SK-N-SH (cell line): ENCODE measurements around the gene RAB24. TPM values are rescaled to one million over a fixed set of nuclear protein-coding genes. Genes with fewer than 3 reads are reported as not detected.

Experiments
- CTCF ChIA-PET: fragments of 300-600, 350-600 bp; formaldehyde crosslinking; extraction: SDS; loops from one replicate; lab custom pipeline; 2021; lab: Yijun Ruan, JAX
- POLR2A ChIA-PET: fragments of 350-600 bp; sonication (Branson Sonifier 250); formaldehyde crosslinking; extraction: SDS; loops from one replicate; lab custom pipeline; 2020; ENCODE audit warnings: antibody characterized with exemption, inconsistent platforms; lab: Yijun Ruan, JAX
- DNase-seq: peaks from one replicate; pipeline ENCODE4 v3.0.0; 2012
- H2AFZ ChIP-seq: fragments of 200-600 bp; sonication (generic); 2 replicates; pipeline ENCODE4 v1.8.1; 2016; ENCODE audit warnings: antibody characterized with exemption, mild to moderate bottlenecking, low read depth
- H3F3A ChIP-seq: fragments of 200-600 bp; sonication (generic); replicated peaks from 2 replicates; pipeline ENCODE3; 2016; ENCODE audit warnings: antibody characterized with exemption, mild to moderate bottlenecking; ENCODE audit not compliant: insufficient read depth
- H3K27ac ChIP-seq, 2 experiments: fragments of 200-500 bp in 1 of 2; fragments of 200-600 bp in 1 of 2; sonication (Bioruptor generic) in 1 of 2; sonication (generic), shearing (Covaris generic) in 1 of 2; 2 replicates each; pipeline versions ENCODE4 v1.5.1 to v1.6.1; 2014 to 2016; ENCODE audit warnings: low read depth in 2 of 2, inconsistent platforms in 1 of 2, low read length in 1 of 2, mild to moderate bottlenecking in 1 of 2, mixed read lengths in 1 of 2
- H3K27me3 ChIP-seq: fragments of 200-600 bp; sonication (generic), shearing (Covaris generic); 2 replicates; pipeline ENCODE4 v1.6.1; 2016; ENCODE audit warnings: mixed run types; ENCODE audit not compliant: insufficient read depth
- H3K36me3 ChIP-seq, 2 experiments: fragments of 200-500 bp in 1 of 2; fragments of 200-600 bp in 1 of 2; sonication (Bioruptor generic) in 1 of 2; sonication (generic) in 1 of 2; replicated peaks in 1 of 2; 2 replicates each; pipeline versions ENCODE3 to v1.5.1; 2014 to 2016; ENCODE audit warnings: low read length in 1 of 2, mild to moderate bottlenecking in 1 of 2; ENCODE audit not compliant: insufficient read depth in 2 of 2, control insufficient read depth in 1 of 2
- H3K4me1 ChIP-seq, 2 experiments: fragments of 200-500 bp in 1 of 2; fragments of 200-600 bp in 1 of 2; sonication (Bioruptor generic) in 1 of 2; sonication (generic), shearing (Covaris generic) in 1 of 2; 2 replicates each; pipeline versions ENCODE4 v1.5.1 to v1.6.1; 2014 to 2016; ENCODE audit warnings: low read depth in 1 of 2, low read length in 1 of 2, mixed run types in 1 of 2; ENCODE audit not compliant: insufficient read depth in 2 of 2, control insufficient read depth in 1 of 2
- H3K4me2 ChIP-seq: fragments of 200-600 bp; sonication (generic), shearing (Covaris generic); 2 replicates; pipeline ENCODE4 v1.6.1; 2017; ENCODE audit warnings: mixed run types
- H3K4me3 ChIP-seq, 2 experiments: fragments of 200-500 bp in 1 of 2; fragments of 200-600 bp in 1 of 2; sonication (Bioruptor generic) in 1 of 2; sonication (generic), shearing (Covaris generic) in 1 of 2; 2 replicates each; pipeline versions ENCODE4 v1.5.1 to v1.8.1; 2014 to 2016; ENCODE audit warnings: low read depth in 2 of 2, inconsistent platforms in 1 of 2, low read length in 1 of 2, mild to moderate bottlenecking in 1 of 2, mixed read lengths in 1 of 2, moderate library complexity in 1 of 2
- H3K79me2 ChIP-seq: fragments of 200-600 bp; sonication (generic); 2 replicates; pipeline ENCODE4 v1.8.1; 2017; ENCODE audit warnings: mild to moderate bottlenecking; ENCODE audit not compliant: insufficient read depth
- H3K9ac ChIP-seq: fragments of 200-600 bp; sonication (generic); 2 replicates; pipeline ENCODE4 v1.6.1; 2017; ENCODE audit warnings: mixed run types
- H3K9me2 ChIP-seq: fragments of 200-600 bp; sonication (generic); 2 replicates; pipeline ENCODE4 v1.6.1; 2017; ENCODE audit warnings: mixed run types
- H3K9me3 ChIP-seq: fragments of 200-600 bp; sonication (generic); 2 replicates; pipeline ENCODE4 v1.6.1; 2017; ENCODE audit warnings: mixed run types, mild to moderate bottlenecking, moderate library complexity
- H4K20me1 ChIP-seq: fragments of 200-600 bp; sonication (generic); 2 replicates; pipeline ENCODE4 v1.6.1; 2017; ENCODE audit warnings: mild to moderate bottlenecking, mixed run types; ENCODE audit not compliant: insufficient read depth
- CTCF ChIP-seq: fragments of 200-600 bp; sonication (generic); IDR thresholded peaks from 2 replicates; pipeline ENCODE4 v1.6.1; 2017; ENCODE audit warnings: antibody characterized with exemption, mild to moderate bottlenecking, moderate library complexity
- FOSL2 ChIP-seq: IDR thresholded peaks from 2 replicates; pipeline ENCODE4 v1.4.0; 2012; ENCODE audit warnings: low read depth, mild to moderate bottlenecking, moderate library complexity, borderline replicate concordance
- GABPA ChIP-seq: IDR thresholded peaks from 2 replicates; pipeline ENCODE4 v1.4.0; 2012; ENCODE audit warnings: low read depth, mild to moderate bottlenecking
- MAX ChIP-seq: IDR thresholded peaks from 2 replicates; pipeline ENCODE4 v1.4.0; 2012; ENCODE audit warnings: low read depth
- MEF2A ChIP-seq: IDR thresholded peaks from 2 replicates; pipeline ENCODE4 v1.4.0; 2012; ENCODE audit warnings: low read depth, borderline replicate concordance
- PBX3 ChIP-seq: IDR thresholded peaks from 2 replicates; pipeline ENCODE4; 2012
- RAD21 ChIP-seq: IDR thresholded peaks from 2 replicates; pipeline ENCODE4 v1.6.1; 2012; ENCODE audit warnings: mild to moderate bottlenecking, low read length
- REST ChIP-seq: IDR thresholded peaks from 2 replicates; pipeline ENCODE4 v1.6.1; 2012; ENCODE audit warnings: mild to moderate bottlenecking, low read depth, low read length, moderate library complexity
- SMC3 ChIP-seq: IDR thresholded peaks from 2 replicates; pipeline ENCODE4 v1.6.1; 2012; ENCODE audit warnings: low read depth, low read length, improper control_type of control experiment
- TAF1 ChIP-seq: IDR thresholded peaks from 2 replicates; pipeline ENCODE4 v1.6.1; 2012; ENCODE audit warnings: low read depth, mild to moderate bottlenecking, low read length, moderate library complexity, borderline replicate concordance
- TCF12 ChIP-seq: IDR thresholded peaks from 2 replicates; pipeline ENCODE4 v1.4.0; 2012
- TEAD4 ChIP-seq: IDR thresholded peaks from 2 replicates; pipeline ENCODE4 v1.4.0; 2012; ENCODE audit warnings: mild to moderate bottlenecking, borderline replicate concordance; ENCODE audit not compliant: insufficient read depth
- USF1 ChIP-seq: IDR thresholded peaks from 2 replicates; pipeline ENCODE4 v1.4.0; 2012; ENCODE audit warnings: low read depth, borderline replicate concordance
- YY1 ChIP-seq: IDR thresholded peaks from 2 replicates; pipeline ENCODE4 v1.4.0; 2012; ENCODE audit warnings: low read depth, mild to moderate bottlenecking
- ZBTB33 ChIP-seq: IDR thresholded peaks from 2 replicates; pipeline ENCODE4 v1.4.0; 2012; ENCODE audit warnings: low read depth, borderline replicate concordance
- WGBS: methylation state at CpG from one replicate; pipeline ENCODE4 v1.1.6; 2017; ENCODE audit warnings: low lambda C conversion rate; 5-methylcytosine and 5-hydroxymethylcytosine counted together
- polyA plus RNA-seq, 3 experiments: library from polyadenylated mRNA; depleted of rRNA; stranded (reverse); fragments of >200 nt; gene quantifications; 2 replicates each; pipeline ENCODE4 v1.2.3, GENCODE V29; 2012

RAB24 gene
- polyA plus RNA-seq, 1 of the 3 experiments (the other 2 are of a cell fraction): 101 TPM

- WGBS: 90% methylated on average over 9 of the region's 15 CpGs
- no peak overlapping the region for H3K9ac ChIP-seq
- no peak overlapping the region for H2AFZ ChIP-seq
- H3K4me2 ChIP-seq: no peak overlapping the region
- H4K20me1 ChIP-seq: no peaks in the 10 kb centered on the region
- no peak for DNase-seq
- no peak overlapping the region for H3K27ac ChIP-seq
- no peak for TF ChIP-seq CTCF
- TF ChIP-seq PBX3: no peak
- peaks cover 3% of the 10 kb centered on the region; the same call in 1 of the 2 replicates for H3K79me2 ChIP-seq
- no peaks in the 10 kb centered on the region for H3K4me1 ChIP-seq
- no peaks in the 10 kb centered on the region for H3K9me3 ChIP-seq
- no peaks in the 10 kb centered on the region for H3K9me2 ChIP-seq
- CTCF ChIA-PET: interaction anchor here (0.6 to 4.4 kb wide), 6 partner anchors 10 to 56 kb away, joined by 3 to 23 read pairs (median 3); no protein-coding TSS in a partner anchor
- no peaks in the 10 kb centered on the region for H3F3A ChIP-seq
- H3K4me3 ChIP-seq: no peak overlapping the region
- POLR2A ChIA-PET: no interaction called here
- peaks cover 3 to 89% of the 10 kb centered on the region in 2 experiments for H3K36me3 ChIP-seq
- no peaks in the 10 kb centered on the region for H3K27me3 ChIP-seq
Measured at GRCh38 chr5:177334155-177334551, 30.6 kb upstream of the RAB24 start.

GRCh38 chr5:177333420-177334154 lies 30.1 kb upstream of the RAB24 start:
- Histone ChIP-seq H2AFZ (no peak overlapping the region), H3K4me2 (no peak overlapping the region), H3K9me2 (no peaks in the 10 kb centered on the region), H3K9me3 (no peaks in the 10 kb centered on the region), H4K20me1 (no peaks in the 10 kb centered on the region), H3K36me3 (peaks cover 3 to 85% of the 10 kb centered on the region in 2 experiments), H3K27ac (no peak overlapping the region), H3K27me3 (no peaks in the 10 kb centered on the region), H3K4me1 (no peaks in the 10 kb centered on the region), H3K9ac (no peak overlapping the region), H3F3A (no peaks in the 10 kb centered on the region), H3K4me3 (no peak overlapping the region), H3K79me2 (no peaks in the 10 kb centered on the region; the same call in 1 of the 2 replicates)
- DNase-seq: no peak
- POLR2A ChIA-PET: no interaction called here
- 92% methylated on average over 16 of the region's 16 CpGs for WGBS
- CTCF ChIA-PET: interaction anchor here (0.6 to 4.4 kb wide), 6 partner anchors 10 to 56 kb away, joined by 3 to 23 read pairs (median 3); no protein-coding TSS in a partner anchor
- no peak for TF ChIP-seq TAF1
- no peak for TF ChIP-seq GABPA
- no peak for TF ChIP-seq SMC3
- no peak for TF ChIP-seq TCF12
- TF ChIP-seq RAD21: no peak
- TF ChIP-seq ZBTB33: no peak
- no peak for TF ChIP-seq MAX
- TF ChIP-seq FOSL2: no peak
- TF ChIP-seq YY1: no peak
- TF ChIP-seq TEAD4: no peak
- no peak for TF ChIP-seq USF1
- no peak for TF ChIP-seq MEF2A
- no peak for TF ChIP-seq REST
